SK-N-SH (cell line): ENCODE results near the gene NDUFS7. TPM values are rescaled to one million over a fixed set of nuclear protein-coding genes. Genes with fewer than 3 reads are reported as not detected.

Experiments
- CTCF ChIA-PET: fragments of 300-600, 350-600 bp; formaldehyde crosslinking; extraction: SDS; loops from one replicate; lab custom pipeline; 2021; lab: Yijun Ruan, JAX
- POLR2A ChIA-PET: fragments of 350-600 bp; sonication (Branson Sonifier 250); formaldehyde crosslinking; extraction: SDS; loops from one replicate; lab custom pipeline; 2020; ENCODE audit warnings: antibody characterized with exemption, inconsistent platforms; lab: Yijun Ruan, JAX
- DNase-seq: peaks from one replicate; pipeline ENCODE4 v3.0.0; 2012
- H2AFZ ChIP-seq: fragments of 200-600 bp; sonication (generic); 2 replicates; pipeline ENCODE4 v1.8.1; 2016; ENCODE audit warnings: antibody characterized with exemption, mild to moderate bottlenecking, low read depth
- H3F3A ChIP-seq: fragments of 200-600 bp; sonication (generic); replicated peaks from 2 replicates; pipeline ENCODE3; 2016; ENCODE audit warnings: antibody characterized with exemption, mild to moderate bottlenecking; ENCODE audit not compliant: insufficient read depth
- H3K27ac ChIP-seq, 2 experiments: fragments of 200-500 bp in 1 of 2; fragments of 200-600 bp in 1 of 2; sonication (Bioruptor generic) in 1 of 2; sonication (generic), shearing (Covaris generic) in 1 of 2; 2 replicates each; pipeline versions ENCODE4 v1.5.1 to v1.6.1; 2014 to 2016; ENCODE audit warnings: low read depth in 2 of 2, inconsistent platforms in 1 of 2, low read length in 1 of 2, mild to moderate bottlenecking in 1 of 2, mixed read lengths in 1 of 2
- H3K27me3 ChIP-seq: fragments of 200-600 bp; sonication (generic), shearing (Covaris generic); 2 replicates; pipeline ENCODE4 v1.6.1; 2016; ENCODE audit warnings: mixed run types; ENCODE audit not compliant: insufficient read depth
- H3K36me3 ChIP-seq, 2 experiments: fragments of 200-500 bp in 1 of 2; fragments of 200-600 bp in 1 of 2; sonication (Bioruptor generic) in 1 of 2; sonication (generic) in 1 of 2; replicated peaks in 1 of 2; 2 replicates each; pipeline versions ENCODE3 to v1.5.1; 2014 to 2016; ENCODE audit warnings: low read length in 1 of 2, mild to moderate bottlenecking in 1 of 2; ENCODE audit not compliant: insufficient read depth in 2 of 2, control insufficient read depth in 1 of 2
- H3K4me1 ChIP-seq, 2 experiments: fragments of 200-500 bp in 1 of 2; fragments of 200-600 bp in 1 of 2; sonication (Bioruptor generic) in 1 of 2; sonication (generic), shearing (Covaris generic) in 1 of 2; 2 replicates each; pipeline versions ENCODE4 v1.5.1 to v1.6.1; 2014 to 2016; ENCODE audit warnings: low read depth in 1 of 2, low read length in 1 of 2, mixed run types in 1 of 2; ENCODE audit not compliant: insufficient read depth in 2 of 2, control insufficient read depth in 1 of 2
- H3K4me2 ChIP-seq: fragments of 200-600 bp; sonication (generic), shearing (Covaris generic); 2 replicates; pipeline ENCODE4 v1.6.1; 2017; ENCODE audit warnings: mixed run types
- H3K4me3 ChIP-seq, 2 experiments: fragments of 200-500 bp in 1 of 2; fragments of 200-600 bp in 1 of 2; sonication (Bioruptor generic) in 1 of 2; sonication (generic), shearing (Covaris generic) in 1 of 2; 2 replicates each; pipeline versions ENCODE4 v1.5.1 to v1.8.1; 2014 to 2016; ENCODE audit warnings: low read depth in 2 of 2, inconsistent platforms in 1 of 2, low read length in 1 of 2, mild to moderate bottlenecking in 1 of 2, mixed read lengths in 1 of 2, moderate library complexity in 1 of 2
- H3K79me2 ChIP-seq: fragments of 200-600 bp; sonication (generic); 2 replicates; pipeline ENCODE4 v1.8.1; 2017; ENCODE audit warnings: mild to moderate bottlenecking; ENCODE audit not compliant: insufficient read depth
- H3K9ac ChIP-seq: fragments of 200-600 bp; sonication (generic); 2 replicates; pipeline ENCODE4 v1.6.1; 2017; ENCODE audit warnings: mixed run types
- H3K9me2 ChIP-seq: fragments of 200-600 bp; sonication (generic); 2 replicates; pipeline ENCODE4 v1.6.1; 2017; ENCODE audit warnings: mixed run types
- H3K9me3 ChIP-seq: fragments of 200-600 bp; sonication (generic); 2 replicates; pipeline ENCODE4 v1.6.1; 2017; ENCODE audit warnings: mixed run types, mild to moderate bottlenecking, moderate library complexity
- H4K20me1 ChIP-seq: fragments of 200-600 bp; sonication (generic); 2 replicates; pipeline ENCODE4 v1.6.1; 2017; ENCODE audit warnings: mild to moderate bottlenecking, mixed run types; ENCODE audit not compliant: insufficient read depth
- ELF1 ChIP-seq: IDR thresholded peaks from 2 replicates; pipeline ENCODE4 v1.4.0; 2012
- EP300 ChIP-seq, 2 experiments: IDR thresholded peaks; 2 replicates each; pipeline versions ENCODE4 v1.4.0 to v1.6.1; 2012; ENCODE audit warnings: borderline replicate concordance in 1 of 2, low read depth in 1 of 2, low read length in 1 of 2
- EZH2phosphoT487 ChIP-seq: fragments of 200-600 bp; sonication (generic); IDR thresholded peaks from 2 replicates; pipeline ENCODE4 v1.6.1; 2017; ENCODE audit warnings: low read depth, mixed run types, mild to moderate bottlenecking, antibody characterized with exemption, moderate library complexity, borderline replicate concordance
- GATA2 ChIP-seq: sonication (generic); formaldehyde crosslinking; IDR thresholded peaks from 2 replicates; pipeline ENCODE4 v1.5.0; 2020; ENCODE audit warnings: mild to moderate bottlenecking, missing genetic modification reagents
- MEF2A ChIP-seq: IDR thresholded peaks from 2 replicates; pipeline ENCODE4 v1.4.0; 2012; ENCODE audit warnings: low read depth, borderline replicate concordance
- NFIC ChIP-seq: IDR thresholded peaks from 2 replicates; pipeline ENCODE4 v1.4.0; 2012; ENCODE audit warnings: borderline replicate concordance
- POLR2AphosphoS5 ChIP-seq: IDR thresholded peaks from 2 replicates; pipeline ENCODE4 v1.6.1; 2012; ENCODE audit warnings: low read depth, low read length
- RFX5 ChIP-seq: IDR thresholded peaks from 2 replicates; pipeline ENCODE4 v1.6.1; 2012; ENCODE audit warnings: mild to moderate bottlenecking, improper control_type of control experiment, low read length
- RXRA ChIP-seq: IDR thresholded peaks from 2 replicates; pipeline ENCODE4 v1.4.0; 2012; ENCODE audit warnings: low read depth, mild to moderate bottlenecking, borderline replicate concordance
- TAF1 ChIP-seq: IDR thresholded peaks from 2 replicates; pipeline ENCODE4 v1.6.1; 2012; ENCODE audit warnings: low read depth, mild to moderate bottlenecking, low read length, moderate library complexity, borderline replicate concordance
- TCF12 ChIP-seq: IDR thresholded peaks from 2 replicates; pipeline ENCODE4 v1.4.0; 2012
- TEAD4 ChIP-seq: IDR thresholded peaks from 2 replicates; pipeline ENCODE4 v1.4.0; 2012; ENCODE audit warnings: mild to moderate bottlenecking, borderline replicate concordance; ENCODE audit not compliant: insufficient read depth
- YY1 ChIP-seq: IDR thresholded peaks from 2 replicates; pipeline ENCODE4 v1.4.0; 2012; ENCODE audit warnings: low read depth, mild to moderate bottlenecking
- WGBS: methylation state at CpG from one replicate; pipeline ENCODE4 v1.1.6; 2017; ENCODE audit warnings: low lambda C conversion rate; 5-methylcytosine and 5-hydroxymethylcytosine counted together
- polyA plus RNA-seq, 3 experiments: library from polyadenylated mRNA; depleted of rRNA; stranded (reverse); fragments of >200 nt; gene quantifications; 2 replicates each; pipeline ENCODE4 v1.2.3, GENCODE V29; 2012
- TF ChIP-seq, protein P1 (sequence below): fragments of 150-350 bp; IDR thresholded peaks from 2 replicates; pipeline ENCODE4 v1.6.1; 2016; ENCODE audit warnings: mild to moderate bottlenecking, low read depth, low read length
- TF ChIP-seq, protein P2 (sequence below): IDR thresholded peaks from 2 replicates; pipeline ENCODE4 v1.4.0; 2012; ENCODE audit warnings: low read depth, borderline replicate concordance
- TF ChIP-seq, protein P3 (sequence below): IDR thresholded peaks from 2 replicates; pipeline ENCODE4 v1.4.0; 2012; ENCODE audit warnings: low read depth
- TF ChIP-seq, protein P4 (sequence below): fragments of 150-350 bp; IDR thresholded peaks from 2 replicates; pipeline ENCODE4 v1.6.1; 2017; ENCODE audit warnings: antibody characterized with exemption, low read length, low read depth, borderline replicate concordance
- TF ChIP-seq, protein P5 (sequence below): fragments of 200-600 bp; sonication (generic); IDR thresholded peaks from 2 replicates; pipeline ENCODE4 v1.6.1; 2017; ENCODE audit warnings: antibody characterized with exemption, mild to moderate bottlenecking, moderate library complexity

NDUFS7 gene
- polyA plus RNA-seq, 1 of the 3 experiments (the other 2 are of a cell fraction): 66.4 TPM

DNA sequence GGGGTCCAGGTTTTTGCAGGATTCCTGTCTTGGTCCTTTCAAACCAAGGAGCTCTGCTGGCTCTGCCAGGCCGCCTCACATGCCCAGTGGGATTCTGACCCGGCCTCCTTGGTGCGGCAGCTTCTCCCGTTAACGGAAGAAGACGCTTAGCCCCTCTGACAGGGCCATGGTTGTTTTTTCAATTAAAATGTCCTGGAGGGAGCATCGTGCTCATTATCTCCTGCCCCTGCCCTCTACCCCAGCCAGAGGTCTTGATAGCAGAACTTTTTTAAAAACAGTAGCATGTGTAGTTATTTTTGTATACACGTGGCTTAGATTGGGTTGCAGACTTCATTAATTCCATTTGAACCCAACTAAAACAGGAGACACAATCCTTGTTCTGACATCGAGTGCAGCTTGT, 43.0 kb downstream of the NDUFS7 start:
- WGBS: 81% methylated on average over 6 of the region's 9 CpGs
- POLR2A ChIA-PET: no interaction called here
- CTCF ChIA-PET: interaction anchor here (0.9 to 1.2 kb wide), 4 partner anchors 9 to 18 kb away, joined by 3 to 4 read pairs (median 3); no protein-coding TSS in a partner anchor
- H3K4me1 ChIP-seq: no peaks in the 10 kb centered on the region; a peak in 1 of 4 replicates
- H3K36me3 ChIP-seq: peaks cover 7 to 82% of the 10 kb centered on the region in 2 experiments
- H3K79me2 ChIP-seq: peaks cover 24% of the 10 kb centered on the region
- no peaks in the 10 kb centered on the region for H3K27me3 ChIP-seq
- no peak for DNase-seq
- no peaks in the 10 kb centered on the region for H3K9me2 ChIP-seq
- H3F3A ChIP-seq: no peaks in the 10 kb centered on the region
- H3K9ac ChIP-seq: no peak overlapping the region
- no peak overlapping the region for H3K27ac ChIP-seq
- TF ChIP-seq, protein P1, sequence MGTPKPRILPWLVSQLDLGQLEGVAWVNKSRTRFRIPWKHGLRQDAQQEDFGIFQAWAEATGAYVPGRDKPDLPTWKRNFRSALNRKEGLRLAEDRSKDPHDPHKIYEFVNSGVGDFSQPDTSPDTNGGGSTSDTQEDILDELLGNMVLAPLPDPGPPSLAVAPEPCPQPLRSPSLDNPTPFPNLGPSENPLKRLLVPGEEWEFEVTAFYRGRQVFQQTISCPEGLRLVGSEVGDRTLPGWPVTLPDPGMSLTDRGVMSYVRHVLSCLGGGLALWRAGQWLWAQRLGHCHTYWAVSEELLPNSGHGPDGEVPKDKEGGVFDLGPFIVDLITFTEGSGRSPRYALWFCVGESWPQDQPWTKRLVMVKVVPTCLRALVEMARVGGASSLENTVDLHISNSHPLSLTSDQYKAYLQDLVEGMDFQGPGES: no peak
- TF ChIP-seq, protein P2, sequence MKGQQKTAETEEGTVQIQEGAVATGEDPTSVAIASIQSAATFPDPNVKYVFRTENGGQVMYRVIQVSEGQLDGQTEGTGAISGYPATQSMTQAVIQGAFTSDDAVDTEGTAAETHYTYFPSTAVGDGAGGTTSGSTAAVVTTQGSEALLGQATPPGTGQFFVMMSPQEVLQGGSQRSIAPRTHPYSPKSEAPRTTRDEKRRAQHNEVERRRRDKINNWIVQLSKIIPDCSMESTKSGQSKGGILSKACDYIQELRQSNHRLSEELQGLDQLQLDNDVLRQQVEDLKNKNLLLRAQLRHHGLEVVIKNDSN: no peak
- TF ChIP-seq NFIC (no peak), RFX5 (no peak), TEAD4 (no peak), RXRA (no peak), GATA2 (CRISPR knock-in tag) (no peak), TAF1 (no peak), TCF12 (no peak), YY1 (no peak), EP300 (IDR thresholded peaks at IDR 0.05; ENCODE audit: borderline replicate concordance in 1 of 2, low read depth in 1 of 2, low read length in 1 of 2) (no peak), EZH2phosphoT487 (no peak), MEF2A (no peak), POLR2AphosphoS5 (no peak), ELF1 (no peak)
- TF ChIP-seq, protein P3, sequence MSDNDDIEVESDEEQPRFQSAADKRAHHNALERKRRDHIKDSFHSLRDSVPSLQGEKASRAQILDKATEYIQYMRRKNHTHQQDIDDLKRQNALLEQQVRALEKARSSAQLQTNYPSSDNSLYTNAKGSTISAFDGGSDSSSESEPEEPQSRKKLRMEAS: no peak
- TF ChIP-seq, protein P4, sequence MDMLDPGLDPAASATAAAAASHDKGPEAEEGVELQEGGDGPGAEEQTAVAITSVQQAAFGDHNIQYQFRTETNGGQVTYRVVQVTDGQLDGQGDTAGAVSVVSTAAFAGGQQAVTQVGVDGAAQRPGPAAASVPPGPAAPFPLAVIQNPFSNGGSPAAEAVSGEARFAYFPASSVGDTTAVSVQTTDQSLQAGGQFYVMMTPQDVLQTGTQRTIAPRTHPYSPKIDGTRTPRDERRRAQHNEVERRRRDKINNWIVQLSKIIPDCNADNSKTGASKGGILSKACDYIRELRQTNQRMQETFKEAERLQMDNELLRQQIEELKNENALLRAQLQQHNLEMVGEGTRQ: no peak
- TF ChIP-seq, protein P5, sequence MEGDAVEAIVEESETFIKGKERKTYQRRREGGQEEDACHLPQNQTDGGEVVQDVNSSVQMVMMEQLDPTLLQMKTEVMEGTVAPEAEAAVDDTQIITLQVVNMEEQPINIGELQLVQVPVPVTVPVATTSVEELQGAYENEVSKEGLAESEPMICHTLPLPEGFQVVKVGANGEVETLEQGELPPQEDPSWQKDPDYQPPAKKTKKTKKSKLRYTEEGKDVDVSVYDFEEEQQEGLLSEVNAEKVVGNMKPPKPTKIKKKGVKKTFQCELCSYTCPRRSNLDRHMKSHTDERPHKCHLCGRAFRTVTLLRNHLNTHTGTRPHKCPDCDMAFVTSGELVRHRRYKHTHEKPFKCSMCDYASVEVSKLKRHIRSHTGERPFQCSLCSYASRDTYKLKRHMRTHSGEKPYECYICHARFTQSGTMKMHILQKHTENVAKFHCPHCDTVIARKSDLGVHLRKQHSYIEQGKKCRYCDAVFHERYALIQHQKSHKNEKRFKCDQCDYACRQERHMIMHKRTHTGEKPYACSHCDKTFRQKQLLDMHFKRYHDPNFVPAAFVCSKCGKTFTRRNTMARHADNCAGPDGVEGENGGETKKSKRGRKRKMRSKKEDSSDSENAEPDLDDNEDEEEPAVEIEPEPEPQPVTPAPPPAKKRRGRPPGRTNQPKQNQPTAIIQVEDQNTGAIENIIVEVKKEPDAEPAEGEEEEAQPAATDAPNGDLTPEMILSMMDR: no peak
- peaks cover 26% of the 10 kb centered on the region; the same call in 1 of the 2 replicates for H4K20me1 ChIP-seq
- H3K4me3 ChIP-seq: no peak overlapping the region
- no peaks in the 10 kb centered on the region for H3K9me3 ChIP-seq
- H3K4me2 ChIP-seq: no peak overlapping the region
- no peak overlapping the region for H2AFZ ChIP-seq
